GM19324 (cell line): Measurements from ENCODE around the gene CST4.
A peak's percentile ranks its signal among the peaks of the same experiment; 100 is the strongest.
"Not testable (repeated sequence)": the region's sequence is repeated elsewhere in the genome, so short reads cannot be mapped to it uniquely, and the experiment has no call there.

ENCODE experiments used
- ATAC-seq: cut with Tn5 transposase; IDR thresholded peaks from one replicate; pipeline ENCODE4 v1.9.1; 2021; ENCODE audit warnings: mild to moderate bottlenecking, moderate library complexity; ENCODE audit not compliant: unreplicated experiment, low FRiP score

CST4 gene, protein sequence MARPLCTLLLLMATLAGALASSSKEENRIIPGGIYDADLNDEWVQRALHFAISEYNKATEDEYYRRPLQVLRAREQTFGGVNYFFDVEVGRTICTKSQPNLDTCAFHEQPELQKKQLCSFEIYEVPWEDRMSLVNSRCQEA

GRCh38 chr20:23688684-23689398 is at the start of gene CST4:
Gene CST4 (minus strand): TSS chr20:23689038. CDS start chr20:23688969, 69 bp downstream.
- not testable (repeated sequence) for ATAC-seq

DNA sequence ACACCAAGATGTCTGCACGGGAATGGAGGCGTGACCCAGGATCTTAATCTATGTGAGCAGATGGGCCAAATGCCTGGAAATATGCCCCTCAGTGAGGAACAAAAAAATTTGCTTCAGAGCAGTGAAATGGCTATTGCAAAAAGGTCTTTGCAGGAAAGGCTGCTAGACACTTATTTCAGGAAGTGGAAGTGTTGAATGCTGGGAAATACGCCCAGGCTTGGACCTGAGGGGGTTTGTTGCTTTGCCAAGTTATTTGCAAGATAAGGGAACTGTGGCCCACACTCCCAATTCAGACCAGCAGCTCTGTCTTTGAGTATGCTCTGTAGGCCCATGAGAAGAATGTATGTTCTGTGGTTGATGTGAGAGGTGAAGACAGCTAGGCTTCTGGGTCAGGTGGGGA is 46.6 kb upstream of the CST4 start:
- ATAC-seq: not testable (repeated sequence)

- ATAC-seq: not testable (repeated sequence)
These were observed 46.1 kb upstream of the CST4 start for GRCh38 chr20:23734949-23735348.

DNA sequence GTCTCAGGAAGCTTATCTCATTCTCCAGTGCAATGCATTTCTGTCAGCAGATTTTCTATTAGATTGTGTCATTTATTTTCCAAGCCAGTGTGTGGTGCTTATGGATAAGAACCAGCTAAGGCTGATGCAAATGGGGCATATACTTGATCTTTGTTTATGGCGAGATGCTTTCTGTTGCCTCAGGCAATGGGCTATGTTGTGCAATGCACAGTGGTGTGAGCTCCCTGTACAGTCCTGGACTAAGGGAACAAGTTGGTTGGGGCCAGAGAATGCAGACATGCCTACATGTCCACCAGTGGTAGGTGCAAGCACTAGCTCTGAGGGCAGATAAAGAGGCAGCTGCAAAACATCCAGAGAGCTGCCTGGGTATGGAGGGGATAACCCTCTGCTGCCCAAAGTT is 45.6 kb upstream of the CST4 start:
- ATAC-seq: not testable (repeated sequence)

DNA sequence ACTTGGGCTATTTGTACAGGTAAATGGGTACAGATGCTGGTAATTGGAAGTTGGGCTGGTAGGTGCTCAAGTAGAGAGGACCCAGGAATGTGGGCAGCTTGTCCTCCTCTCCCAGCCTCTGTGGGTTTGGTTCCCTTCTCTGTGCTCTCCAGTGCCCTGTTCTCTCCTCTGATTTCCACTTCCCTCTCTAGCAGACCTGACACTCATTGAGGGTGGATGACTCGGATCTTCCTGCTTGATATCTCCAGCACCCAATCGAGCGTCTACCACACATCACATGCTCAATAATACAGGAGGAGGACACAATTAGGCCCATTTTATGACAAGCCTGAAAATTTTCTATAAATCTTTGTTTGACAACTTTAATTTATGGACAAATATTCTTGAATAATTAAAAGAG is 38.2 kb upstream of the CST4 start:
- no peak for ATAC-seq

DNA sequence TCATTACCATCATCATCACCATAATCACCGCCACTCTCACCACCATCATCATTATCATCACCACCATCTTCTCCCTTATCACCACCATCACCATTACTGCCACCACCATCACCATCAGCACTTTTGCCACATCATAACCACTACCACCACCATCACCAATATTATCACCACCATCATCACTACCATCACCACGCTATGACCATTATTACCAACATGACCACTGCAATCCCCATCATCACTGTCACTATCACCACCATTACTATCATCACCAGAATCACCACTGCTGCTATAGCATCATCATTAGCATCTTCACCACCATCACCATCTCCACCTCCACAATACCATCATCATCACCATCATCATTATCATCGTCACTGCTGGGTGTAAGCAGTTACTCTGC is 36.3 kb upstream of the CST4 start:
- no peak for ATAC-seq

- peak; percentile 82 for ATAC-seq
These were observed 34.9 kb upstream of the CST4 start for GRCh38 chr20:23723659-23724307.

DNA sequence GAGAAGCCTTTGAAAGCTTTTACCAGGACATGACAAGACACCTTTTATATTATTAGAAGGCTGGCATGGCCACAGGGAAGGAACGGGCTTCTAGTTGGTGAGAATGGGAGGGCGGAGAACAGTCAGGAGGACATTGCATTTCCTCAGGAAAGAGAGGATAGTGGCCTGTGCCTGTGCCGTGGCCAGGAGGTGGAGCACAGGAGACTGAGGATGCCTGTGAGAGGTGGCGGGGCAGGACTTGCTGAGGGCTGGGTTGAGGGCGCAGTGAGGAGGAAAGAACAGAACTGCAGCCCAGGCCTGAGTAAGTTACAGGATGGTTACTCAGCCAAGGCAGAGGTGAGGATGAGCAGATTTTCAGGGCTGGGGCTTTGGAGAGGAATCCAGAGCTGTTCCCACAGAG is 34.0 kb upstream of the CST4 start:
- not testable (repeated sequence) for ATAC-seq

DNA sequence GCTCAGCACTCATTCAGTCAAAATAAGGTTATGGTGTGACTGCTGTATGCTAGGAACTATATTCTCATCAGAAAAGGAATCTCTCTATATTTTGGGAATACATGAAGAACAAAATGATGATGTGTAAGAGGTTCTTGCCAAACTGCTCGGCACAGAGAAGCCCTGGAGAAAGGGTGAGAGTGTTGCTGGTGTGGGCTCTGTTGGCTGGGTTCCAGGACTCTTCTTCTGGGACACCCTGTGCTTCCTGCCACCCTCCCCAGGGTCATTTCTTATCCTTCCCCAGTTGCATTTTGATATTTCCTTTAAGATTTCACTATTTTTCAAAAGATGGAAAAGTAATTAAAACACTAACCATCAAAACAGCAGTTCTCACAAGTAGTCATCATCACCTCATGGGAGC is 33.1 kb upstream of the CST4 start:
- ATAC-seq: no peak

- not testable (repeated sequence) for ATAC-seq
These were observed 30.5 kb upstream of the CST4 start for GRCh38 chr20:23719351-23719750.

GRCh38 chr20:23711778-23712177 is 22.9 kb upstream of the CST4 start:
- ATAC-seq: not testable (repeated sequence)

DNA sequence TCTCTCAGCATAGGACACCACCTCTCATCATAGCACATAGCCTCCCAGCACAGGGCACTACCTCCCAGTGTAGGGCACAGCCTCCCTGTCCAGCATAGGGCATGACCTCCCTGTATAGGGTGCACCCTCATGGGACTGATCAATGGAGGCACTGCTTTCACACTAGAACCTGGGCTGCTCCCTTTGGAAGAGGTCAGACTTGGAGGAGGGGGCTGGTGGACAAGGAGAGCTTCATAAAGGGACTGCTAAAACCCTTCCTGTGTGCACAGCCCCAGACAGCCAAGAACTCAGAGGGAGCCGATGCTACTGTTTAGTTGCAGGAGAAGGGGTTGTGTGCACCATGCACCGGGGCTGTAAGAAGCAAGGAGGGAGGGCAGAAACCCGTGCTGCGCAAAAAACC is 21.9 kb upstream of the CST4 start:
- ATAC-seq: no peak

GRCh38 chr20:23705895-23706294 is 17.1 kb upstream of the CST4 start:
- no peak for ATAC-seq

GRCh38 chr20:23702021-23702420 is 13.2 kb upstream of the CST4 start:
- no peak for ATAC-seq

DNA sequence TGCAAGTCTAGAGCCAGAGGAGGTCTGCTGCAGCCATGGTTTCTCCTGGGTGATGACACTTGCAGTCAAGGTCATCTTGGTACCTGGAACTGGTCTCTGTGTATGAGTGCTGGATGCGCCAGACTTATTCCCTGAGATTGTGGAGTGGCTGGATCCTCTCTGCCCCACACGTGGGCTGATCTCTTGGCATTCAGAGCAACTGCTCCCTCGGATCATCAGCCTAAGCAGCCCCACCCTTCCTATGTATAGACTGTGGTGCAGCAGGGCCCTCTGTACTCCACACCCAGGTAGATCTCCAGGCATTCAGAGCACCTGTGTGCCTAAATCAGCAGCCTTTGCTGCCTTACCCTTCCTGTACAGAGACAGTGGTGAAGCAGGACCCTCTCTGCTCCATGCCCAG is 12.1 kb upstream of the CST4 start:
- ATAC-seq: no peak

GRCh38 chr20:23697947-23698346 is 9.1 kb upstream of the CST4 start:
- no peak for ATAC-seq

DNA sequence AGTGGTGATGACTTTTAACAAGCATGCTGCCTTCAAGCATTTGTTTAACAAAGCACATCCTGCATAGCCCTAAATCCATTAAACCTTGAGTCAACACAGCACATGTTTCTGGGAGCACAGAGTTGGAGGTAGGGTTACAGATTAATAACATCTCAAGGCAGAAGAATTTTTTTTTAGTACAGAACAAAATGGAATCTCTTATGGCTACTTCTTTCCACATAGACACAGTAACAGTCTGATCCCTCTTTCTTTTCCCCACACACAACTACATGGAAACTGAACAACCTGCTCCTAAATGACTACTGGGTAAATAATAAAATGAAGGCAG is 6.2 kb upstream of the CST4 start:
- not testable (repeated sequence) for ATAC-seq

- ATAC-seq: not testable (repeated sequence)
These were observed 5.6 kb upstream of the CST4 start for GRCh38 chr20:23694178-23695067.

DNA sequence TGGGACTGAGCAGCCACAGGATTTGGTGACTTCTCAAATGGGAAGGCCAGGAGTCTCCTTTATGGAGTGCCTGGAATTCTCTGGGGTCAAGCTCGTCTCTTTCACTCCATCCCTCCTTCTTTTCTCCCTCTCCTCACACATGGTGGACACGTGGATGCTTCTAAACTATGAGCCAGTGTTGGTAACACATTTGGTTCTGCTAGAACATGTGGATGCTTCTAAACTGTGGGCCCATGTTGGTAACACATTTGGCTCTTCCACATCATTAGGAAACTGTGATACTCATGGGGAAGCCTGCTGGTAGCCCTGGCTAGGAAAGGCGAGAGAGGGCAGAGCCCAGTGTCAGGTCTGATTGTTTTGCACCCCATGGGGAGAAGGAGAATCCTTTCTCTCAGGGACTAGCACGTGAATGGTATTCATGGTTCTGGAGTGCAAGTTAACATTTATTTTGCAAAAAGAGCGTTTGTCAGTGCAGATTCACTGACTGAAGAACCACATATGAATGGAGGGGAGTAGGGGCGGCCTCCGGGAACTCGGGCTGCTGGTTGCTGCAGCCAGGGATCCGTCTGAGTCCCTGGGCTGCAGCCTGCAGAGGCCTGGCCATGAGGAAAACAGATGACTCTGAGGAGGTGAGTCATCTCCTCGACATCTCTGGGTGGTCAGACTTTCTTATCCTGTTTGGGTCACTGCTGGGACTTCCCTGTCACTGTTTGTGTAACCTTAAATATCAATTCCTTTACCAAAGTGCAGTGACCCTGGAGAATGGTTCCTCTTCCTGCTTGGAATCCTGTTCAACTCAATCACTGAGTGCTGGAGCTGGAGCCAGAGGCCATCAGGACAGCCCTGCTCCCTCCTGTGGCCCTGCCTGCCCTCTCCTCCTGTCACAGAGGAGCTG is 4.1 kb upstream of the CST4 start:
- not testable (repeated sequence) for ATAC-seq

GRCh38 chr20:23691675-23692074 is 2.8 kb upstream of the CST4 start:
- ATAC-seq: no peak
